GM10248 (cell line): ENCODE results near the gene METTL23.

ENCODE experiments used
- CTCF ChIA-PET: fragments of 300-600 bp; sonication (Branson Sonifier 250); formaldehyde crosslinking; extraction: SDS; loops from one replicate; lab custom pipeline; 2021; ENCODE audit warnings: antibody characterized with exemption; lab: Yijun Ruan, JAX
- POLR2A ChIA-PET: fragments of 350-650 bp; sonication (Branson Sonifier 250); formaldehyde crosslinking; extraction: SDS; loops from one replicate; lab custom pipeline; 2020; ENCODE audit warnings: antibody characterized with exemption; lab: Yijun Ruan, JAX
- DNase-seq: peaks from one replicate; pipeline ENCODE4 v3.0.0; 2012; ENCODE audit errors: extremely low spot score
- TF ChIP-seq, protein P1 (sequence below): IDR thresholded peaks from 2 replicates; pipeline ENCODE4 v1.5.1; 2012; ENCODE audit warnings: mild to moderate bottlenecking, low read depth; ENCODE audit errors: extremely low read depth, missing control alignments, control extremely low read depth

The METTL23 gene

DNA sequence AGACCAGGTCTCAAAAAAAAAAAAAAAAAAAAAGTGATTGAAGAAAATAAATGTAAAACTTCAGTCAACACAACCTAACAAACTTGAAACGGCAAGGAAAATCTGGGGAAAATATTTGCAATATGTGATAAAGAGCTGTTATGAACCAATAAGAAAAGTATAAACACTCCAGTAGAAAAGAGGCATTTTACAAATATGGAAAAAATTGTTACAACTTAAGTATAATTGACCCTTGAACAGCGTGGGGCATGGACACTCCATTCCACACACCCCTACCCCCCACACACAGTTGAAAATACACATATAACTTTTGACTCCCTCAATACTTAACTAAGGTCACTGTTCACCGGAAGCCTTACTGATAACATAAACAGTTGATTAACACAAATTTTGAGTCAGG is 31.9 kb downstream of the METTL23 start:
- CTCF ChIA-PET: interaction anchor here (1.1 kb wide), 1 partner anchor 13 kb away, joined by 3 read pairs; no protein-coding TSS in a partner anchor
- TF ChIP-seq, protein P1, sequence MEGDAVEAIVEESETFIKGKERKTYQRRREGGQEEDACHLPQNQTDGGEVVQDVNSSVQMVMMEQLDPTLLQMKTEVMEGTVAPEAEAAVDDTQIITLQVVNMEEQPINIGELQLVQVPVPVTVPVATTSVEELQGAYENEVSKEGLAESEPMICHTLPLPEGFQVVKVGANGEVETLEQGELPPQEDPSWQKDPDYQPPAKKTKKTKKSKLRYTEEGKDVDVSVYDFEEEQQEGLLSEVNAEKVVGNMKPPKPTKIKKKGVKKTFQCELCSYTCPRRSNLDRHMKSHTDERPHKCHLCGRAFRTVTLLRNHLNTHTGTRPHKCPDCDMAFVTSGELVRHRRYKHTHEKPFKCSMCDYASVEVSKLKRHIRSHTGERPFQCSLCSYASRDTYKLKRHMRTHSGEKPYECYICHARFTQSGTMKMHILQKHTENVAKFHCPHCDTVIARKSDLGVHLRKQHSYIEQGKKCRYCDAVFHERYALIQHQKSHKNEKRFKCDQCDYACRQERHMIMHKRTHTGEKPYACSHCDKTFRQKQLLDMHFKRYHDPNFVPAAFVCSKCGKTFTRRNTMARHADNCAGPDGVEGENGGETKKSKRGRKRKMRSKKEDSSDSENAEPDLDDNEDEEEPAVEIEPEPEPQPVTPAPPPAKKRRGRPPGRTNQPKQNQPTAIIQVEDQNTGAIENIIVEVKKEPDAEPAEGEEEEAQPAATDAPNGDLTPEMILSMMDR: no peak
- POLR2A ChIA-PET: interaction anchor here (1.2 kb wide), 1 partner anchor 22 kb away, joined by 5 read pairs; the partner anchor contains the start of gene SRSF2
- no peak for DNase-seq

DNA sequence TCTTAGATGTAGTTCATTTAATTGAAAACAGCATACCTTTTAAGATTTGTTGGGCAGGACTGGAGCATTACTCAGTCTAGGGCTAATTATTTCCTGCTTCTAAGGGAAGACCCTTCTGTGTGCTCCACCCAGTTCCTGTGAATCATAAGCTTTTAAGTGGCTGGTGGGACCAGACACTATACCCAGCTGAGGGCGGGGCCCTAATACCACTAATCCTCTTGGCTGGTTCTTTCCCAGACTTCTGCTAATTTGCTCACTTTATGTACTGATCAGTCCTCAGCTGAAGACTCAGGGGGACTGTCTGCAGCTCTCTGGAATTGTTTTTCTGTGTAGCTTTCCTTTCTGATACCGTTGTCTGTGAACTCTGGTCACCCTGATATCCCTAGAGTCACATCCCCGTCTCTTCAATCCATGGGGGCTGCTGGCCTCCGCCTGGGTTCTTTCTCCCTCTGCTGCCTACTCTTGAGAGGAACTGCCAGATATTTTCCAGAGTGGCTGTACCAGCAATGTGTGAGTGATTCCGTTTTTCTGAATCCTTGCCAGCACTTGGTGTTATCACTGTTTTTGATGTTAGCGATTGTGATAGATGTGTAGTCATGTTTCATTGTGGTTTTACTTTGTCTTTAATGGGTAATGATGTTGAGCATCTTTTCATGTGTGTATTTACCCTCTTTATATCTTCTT is 46.3 kb downstream of the METTL23 start:
- ChIA-PET POLR2A (no interaction called here), CTCF (interaction anchor here (0.8 to 0.9 kb wide), 2 partner anchors 9 to 11 kb away, joined by 3 read pairs; no protein-coding TSS in a partner anchor)
- TF ChIP-seq, protein P1: no peak
- no peak for DNase-seq

DNA sequence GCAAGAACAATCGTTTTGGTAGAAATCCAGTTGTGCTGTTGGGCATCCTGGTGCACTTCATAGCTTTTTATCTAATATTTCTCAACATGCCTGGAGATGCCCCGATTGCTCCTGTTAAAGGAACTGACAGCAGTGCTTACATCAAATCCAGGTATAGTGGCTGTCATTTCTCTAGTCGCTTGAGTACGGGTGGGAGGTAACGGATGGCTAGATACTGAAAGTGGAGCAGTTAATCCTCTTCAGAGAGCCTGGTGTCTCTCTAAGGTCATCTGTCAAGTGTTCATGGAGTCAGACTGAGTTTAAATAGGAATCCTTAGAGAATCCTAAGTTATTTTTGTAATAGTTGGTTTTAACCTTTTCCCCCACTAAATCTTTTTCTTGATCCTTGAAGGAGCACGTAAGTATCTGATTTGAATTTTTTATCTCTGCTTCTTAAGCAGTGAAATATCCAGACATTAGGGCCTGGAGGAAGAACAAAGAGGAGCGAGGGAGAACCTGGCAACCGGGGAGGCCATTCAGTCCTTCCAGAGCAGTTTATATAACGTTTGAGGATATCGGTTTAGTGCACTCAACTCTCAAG is 48.5 kb downstream of the METTL23 start:
- ChIA-PET CTCF (no interaction called here), POLR2A (no interaction called here)
- DNase-seq: no peak
- TF ChIP-seq, protein P1: no peak

DNA sequence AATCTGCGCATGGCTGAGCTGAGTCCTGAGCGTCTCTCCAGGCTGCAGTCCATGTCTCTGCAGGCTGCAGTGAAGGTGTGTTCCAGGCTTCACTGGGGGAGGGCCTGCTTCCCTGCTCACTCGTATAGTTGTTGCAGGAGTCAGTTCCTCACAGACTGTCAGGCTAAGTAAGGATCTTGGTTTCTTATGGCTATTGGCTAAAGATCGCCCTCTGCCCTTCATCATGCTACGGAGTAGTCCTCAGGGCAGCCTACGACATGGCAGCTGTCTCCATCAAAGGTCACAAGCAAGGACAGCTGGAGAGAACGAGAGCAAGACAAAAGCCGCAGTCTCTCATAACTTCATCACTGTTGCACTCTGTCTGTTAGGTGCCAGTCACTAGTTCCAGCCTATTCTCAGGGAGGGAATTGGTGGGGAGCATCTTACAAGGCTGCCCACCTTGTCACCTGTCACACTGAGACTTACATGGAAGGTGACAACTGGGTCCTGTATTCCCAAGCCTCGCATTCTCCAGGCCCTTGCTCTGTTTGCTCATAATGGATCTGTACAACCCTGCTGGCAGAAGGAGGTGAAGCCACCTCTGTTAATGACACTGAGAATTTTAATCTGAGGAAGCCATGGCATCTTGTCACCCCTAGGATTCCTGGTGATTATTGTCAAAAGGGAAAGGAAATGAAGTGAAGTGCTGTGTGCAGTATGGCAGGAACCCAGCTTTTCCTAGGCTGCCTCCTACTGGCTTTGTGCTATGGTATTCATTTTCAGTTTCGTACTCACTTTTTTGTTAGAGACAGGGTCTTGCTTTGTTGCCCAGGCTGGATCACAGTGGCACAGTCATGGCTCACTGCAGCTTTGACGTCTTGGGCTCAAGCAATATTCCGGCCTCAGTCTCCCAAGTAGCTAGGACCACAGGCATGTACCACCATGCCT is 54.7 kb downstream of the METTL23 start:
- TF ChIP-seq, protein P1: no peak
- POLR2A ChIA-PET: no interaction called here
- DNase-seq: no peak
- CTCF ChIA-PET: interaction anchor here (0.7 to 1.4 kb wide), 3 partner anchors 9 to 15 kb away, joined by 3 to 4 read pairs (median 3); no protein-coding TSS in a partner anchor

DNA sequence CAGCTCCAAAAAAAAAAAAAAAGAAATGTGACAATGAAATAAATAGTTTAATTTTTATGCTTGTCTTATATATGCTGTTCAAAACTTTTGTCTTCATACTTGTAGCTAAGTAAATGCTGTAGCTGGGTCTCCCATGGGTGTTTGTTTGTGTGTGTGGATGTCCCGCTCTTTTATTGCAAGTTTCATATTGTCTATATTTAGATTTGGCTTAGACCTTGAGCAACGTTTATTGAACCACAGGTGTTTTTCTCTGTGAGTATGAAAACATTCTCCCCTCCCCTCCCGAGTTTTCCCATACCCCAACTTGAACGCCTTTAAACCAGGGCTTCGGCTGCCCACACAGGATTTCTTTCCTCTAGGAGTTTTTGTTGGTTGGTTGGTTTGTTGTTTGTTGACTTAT is 56.5 kb downstream of the METTL23 start:
- no peak for DNase-seq
- TF ChIP-seq, protein P1: no peak
- CTCF ChIA-PET: no interaction called here
- POLR2A ChIA-PET: no interaction called here
